Measurements from ENCODE around the gene CHD9. TPM values are rescaled to one million over a fixed set of nuclear protein-coding genes. Genes with fewer than 3 reads are reported as not detected.
"Not testable (repeated sequence)": the region's sequence is repeated elsewhere in the genome, so short reads cannot be mapped to it uniquely, and the experiment has no call there.

Gene CHD9
- polyA plus RNA-seq, 3 donors, result 49.0 to 64.4 (median 62.8) TPM

DNA sequence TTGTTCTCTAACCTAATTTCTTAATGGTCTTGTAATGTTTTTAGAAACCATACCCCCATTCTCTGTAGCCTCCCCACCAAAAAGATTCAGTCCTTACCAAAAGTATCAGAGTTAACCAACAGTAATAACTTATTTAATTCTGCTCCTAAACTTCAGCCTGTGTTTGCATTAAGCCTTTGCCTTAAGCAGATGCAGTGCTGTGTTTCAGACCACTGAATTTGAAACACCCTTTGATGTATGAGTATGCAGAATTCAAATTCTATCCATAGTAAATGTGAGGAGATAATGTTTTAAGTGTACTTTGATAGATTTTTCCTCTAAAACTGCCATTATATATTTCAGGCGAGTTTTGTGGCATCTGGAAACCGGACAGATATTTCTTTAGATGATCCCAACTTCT lies 207.9 kb downstream of the CHD9 start:
- DNase-seq, result no peak

DNA sequence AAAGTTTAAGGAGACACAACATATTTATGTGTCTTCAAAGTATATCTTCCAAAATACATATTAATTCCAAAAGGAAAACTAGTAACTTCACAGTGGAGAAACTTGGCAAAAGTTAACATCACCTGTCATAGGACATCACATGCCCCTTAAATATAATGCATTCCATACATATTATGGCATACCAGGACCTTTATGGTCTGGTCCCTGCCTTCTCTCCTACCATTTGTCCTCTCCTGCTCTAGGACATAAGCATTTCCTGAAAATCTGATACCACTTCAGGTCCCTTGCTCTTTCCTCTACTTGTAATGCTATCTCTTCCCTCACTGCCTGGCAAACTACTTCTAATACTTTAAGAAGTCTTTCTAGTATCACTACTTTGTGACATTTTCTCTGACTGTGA lies 211.4 kb downstream of the CHD9 start:
- no peak for DNase-seq

DNA sequence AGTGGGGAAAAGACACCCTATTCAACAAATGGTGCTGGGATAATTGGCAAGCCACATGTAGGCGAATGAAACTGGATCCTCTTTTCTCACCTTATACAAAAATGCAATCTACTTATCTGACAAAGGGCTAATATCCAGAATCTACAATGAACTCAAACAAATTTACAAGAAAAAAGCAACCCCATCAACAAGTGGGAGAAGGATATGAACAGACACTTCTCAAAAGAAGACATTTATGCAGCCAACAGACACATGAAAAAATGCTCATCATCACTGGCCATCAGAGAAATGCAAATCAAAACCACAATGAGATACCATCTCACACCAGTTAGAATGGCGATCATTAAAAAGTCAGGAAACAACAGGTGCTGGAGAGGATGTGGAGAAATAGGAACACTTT lies 223.7 kb downstream of the CHD9 start:
- DNase-seq, result not testable (repeated sequence)

DNA sequence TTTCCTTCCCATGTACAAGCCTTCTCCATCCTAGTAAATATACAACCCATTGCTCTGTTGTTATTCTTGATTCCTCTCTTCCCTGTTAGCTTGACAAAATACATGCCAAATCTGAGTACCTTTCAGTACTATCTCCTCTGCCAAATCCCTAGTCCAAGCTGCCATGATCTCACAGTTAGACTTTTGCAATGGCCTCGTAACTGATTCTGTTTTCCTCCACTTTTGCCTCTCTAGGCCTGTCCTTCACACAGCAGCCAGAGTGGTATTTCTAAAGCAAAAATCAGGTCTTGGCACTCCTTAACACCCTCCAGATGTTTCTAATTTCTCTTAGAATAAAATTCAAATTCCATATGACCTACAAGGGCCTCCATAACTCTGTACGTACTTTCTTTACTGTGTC lies 226.5 kb downstream of the CHD9 start:
- DNase-seq, result no peak

DNA sequence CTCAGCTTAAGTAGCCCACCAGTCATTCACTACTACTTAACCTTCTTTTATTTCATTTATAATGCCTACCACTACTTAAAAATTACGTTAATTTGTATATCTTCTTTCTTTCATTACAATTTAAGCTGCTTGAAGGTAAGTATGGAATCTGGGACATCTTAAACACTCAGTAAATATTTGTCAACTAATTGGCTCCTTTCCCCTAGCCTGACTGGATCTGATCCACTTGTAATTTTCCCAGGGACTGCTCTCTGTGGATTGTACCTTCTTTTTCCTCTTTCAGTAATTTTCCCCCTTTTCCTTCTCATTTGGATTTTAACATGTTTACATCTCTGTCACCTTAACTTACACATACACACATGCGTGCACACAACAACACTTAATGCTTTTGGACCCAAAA lies 227.1 kb downstream of the CHD9 start:
- DNase-seq, result no peak

DNA sequence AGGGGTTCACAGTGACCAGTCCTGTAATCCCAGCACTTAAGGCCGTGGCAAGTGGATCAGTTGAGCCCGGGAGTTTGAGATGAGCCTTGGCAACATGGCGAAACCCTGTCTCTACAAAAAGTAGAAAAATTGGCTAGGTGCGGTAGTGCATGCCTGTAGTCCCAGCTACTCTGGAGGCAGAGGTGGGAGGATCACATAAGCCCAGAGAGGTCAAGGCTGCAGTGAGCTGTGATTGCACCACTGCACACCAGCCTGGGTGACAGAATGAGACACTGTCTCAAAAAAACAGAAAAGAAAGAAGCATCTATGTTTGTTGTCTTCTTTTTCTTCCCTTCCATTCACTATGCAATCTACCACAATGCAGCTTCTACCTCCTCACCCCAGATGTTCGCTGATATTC lies 227.5 kb downstream of the CHD9 start:
- DNase-seq, result no peak

DNA sequence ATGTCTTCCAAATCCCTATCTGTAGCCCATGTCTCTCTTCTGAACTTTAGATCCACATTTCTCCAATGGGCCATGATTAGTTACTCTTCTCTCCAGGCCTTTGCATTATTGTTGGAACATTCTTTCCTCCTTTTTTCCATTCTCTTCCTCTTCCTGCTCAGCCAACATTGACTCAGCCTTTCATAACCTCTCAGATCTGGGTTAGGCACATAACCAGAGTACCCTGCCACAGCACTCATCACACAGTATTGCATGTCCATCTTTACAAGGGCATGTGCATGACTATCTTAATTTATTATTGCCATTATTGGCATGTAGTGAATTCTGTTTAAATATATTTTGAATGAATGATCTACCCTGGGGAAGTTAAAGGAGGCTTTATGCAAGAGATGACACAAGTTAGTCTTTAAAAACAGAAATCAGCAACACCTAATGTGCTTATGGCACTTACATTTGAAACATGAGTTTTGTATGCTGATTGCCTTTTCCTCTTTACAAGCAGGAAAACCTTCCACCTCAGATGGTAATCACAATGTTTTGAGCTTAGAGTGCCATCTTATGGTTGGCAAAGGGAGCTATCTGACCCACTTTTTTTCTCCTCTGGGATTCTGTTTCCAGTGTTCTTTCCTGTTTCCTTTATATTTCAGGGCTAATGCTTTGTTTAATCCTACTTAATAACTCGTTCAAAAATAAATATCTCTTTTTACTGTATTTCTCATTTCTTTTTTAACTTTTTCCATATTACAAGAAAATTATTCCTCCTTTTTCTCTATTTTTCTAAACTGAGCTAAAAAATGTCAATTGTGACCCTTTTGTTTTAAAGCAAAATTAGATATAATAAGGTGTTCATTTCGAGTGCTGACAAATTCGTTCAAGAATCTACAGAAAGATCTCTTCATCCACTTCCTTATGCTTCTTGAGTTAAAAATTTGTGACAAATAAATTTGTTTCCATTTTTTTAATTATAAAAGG lies 228.5 kb downstream of the CHD9 start:
- peak; percentile 31 for DNase-seq

DNA sequence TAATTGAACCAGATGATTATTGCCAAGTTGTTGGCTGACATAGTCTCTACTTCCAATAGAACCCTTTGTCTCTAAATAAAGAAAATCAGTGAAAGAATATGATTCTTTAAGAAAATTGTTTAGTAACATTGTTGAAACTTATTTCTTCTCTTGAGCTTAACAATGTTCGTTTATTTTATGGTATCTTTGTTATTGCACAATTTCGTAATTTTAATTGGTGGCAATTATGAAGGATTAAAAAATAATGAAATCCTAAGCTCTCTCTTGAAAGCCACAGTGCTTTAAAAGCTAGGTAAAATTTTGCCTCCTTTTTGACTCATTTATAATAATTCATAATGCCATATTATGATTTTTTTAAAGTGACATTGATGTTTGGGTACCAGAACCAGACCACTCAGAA lies 230.4 kb downstream of the CHD9 start:
- DNase-seq, result no peak

DNA sequence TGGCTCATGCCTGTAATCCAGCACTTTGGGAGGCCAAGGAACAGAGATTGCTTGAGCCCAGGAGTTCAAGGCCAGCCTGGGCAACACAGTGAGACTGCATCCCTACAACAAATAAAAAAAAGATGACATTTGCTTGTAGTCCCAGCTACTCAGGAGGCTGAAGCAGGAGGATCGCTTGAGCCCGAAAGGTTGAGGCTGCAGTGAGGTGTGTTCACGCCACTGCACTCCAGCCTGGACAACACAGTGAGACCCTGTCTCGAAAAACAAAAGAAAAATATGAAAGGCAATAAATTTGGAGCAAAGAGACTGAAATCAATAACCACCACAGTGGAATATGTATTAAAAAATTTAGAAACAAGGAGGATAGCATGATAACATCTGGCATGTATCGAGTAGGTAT lies 235.7 kb downstream of the CHD9 start:
- no peak for DNase-seq

DNA sequence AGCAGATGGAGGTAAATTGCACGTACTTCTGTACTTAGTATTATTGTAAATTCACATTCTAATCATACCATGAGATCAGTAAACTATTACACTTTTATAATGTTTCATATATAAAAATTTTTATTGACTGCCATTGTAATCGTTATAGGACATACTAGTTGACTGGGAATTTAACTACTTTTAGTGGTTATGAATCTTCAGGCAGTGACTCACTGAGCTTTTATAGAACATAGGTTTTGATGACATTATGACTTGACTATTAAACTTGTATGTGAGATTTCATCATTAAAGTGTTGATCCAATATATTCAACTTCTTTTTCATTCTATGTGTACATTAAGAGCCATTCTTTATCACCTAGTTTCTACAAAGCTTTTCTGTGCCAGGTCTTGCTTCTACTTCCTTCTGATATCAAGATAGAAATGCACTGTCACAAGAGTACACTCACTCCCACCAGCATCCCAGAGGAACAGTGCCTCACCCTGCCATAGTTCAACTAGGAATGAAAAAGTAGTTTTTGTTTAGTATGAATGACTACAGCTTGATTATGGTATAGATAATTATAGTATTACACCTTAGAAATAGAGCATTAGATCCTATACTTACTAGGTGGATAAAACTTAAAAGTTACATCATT lies 237.1 kb downstream of the CHD9 start:
- no peak for DNase-seq

DNA sequence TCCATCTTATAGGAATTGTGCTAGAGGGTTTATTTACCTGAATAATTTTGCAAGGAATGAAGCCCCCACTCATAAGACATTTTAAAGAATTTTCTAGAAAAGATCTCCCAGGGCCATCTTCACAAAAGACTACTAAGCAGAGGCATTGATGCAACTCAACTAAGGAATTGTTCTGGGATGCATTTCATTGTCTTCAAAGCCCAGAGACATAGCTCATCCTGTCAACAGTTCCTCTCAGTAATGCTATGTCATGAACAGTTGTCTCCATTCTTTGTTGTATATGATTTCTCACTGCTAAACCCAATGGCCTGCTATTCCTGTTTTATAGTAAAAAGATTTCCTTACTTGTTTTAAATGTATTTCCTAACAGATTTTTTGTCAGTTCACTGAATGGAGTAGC lies 242.7 kb downstream of the CHD9 start:
- no peak for DNase-seq

DNA sequence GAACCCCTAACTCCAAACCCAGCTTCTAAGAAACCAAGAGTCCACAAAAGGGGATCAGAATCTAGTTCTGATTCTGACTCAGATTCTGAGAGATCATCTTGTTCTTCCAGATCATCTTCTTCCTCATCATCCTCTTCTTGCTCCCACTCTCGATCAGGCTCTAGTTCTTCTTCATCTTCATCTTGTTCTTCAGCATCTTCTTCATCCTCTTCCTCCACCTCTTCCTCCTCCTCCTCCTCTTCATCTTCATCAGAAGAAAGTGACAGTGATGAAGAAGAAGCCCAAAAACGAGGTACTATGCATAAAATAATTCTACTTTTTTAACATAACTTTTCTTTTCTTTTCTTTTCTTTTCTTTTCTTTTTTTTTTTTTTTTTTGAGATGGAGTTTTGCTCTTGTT lies 249.5 kb downstream of the CHD9 start:
- no peak for DNase-seq

DNA sequence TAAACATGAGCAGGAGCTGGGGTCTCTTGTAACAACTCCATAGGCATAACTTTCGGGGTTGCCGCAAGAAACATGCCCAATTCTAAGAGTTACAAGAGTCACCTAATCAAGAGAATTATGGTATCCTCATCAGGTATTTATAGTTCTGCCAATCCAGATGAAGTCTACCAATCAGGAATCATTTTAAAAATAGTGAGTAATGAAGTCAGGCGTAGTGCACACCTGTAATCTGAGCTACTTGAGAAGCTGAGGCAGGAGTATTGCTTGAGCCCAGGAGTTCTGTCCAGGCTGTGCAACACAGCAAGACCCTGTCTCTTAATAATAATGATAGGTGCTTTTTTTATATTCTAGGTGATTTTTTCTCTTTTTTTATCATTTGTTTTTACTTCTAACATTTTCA lies 251.0 kb downstream of the CHD9 start:
- no peak for DNase-seq

DNA sequence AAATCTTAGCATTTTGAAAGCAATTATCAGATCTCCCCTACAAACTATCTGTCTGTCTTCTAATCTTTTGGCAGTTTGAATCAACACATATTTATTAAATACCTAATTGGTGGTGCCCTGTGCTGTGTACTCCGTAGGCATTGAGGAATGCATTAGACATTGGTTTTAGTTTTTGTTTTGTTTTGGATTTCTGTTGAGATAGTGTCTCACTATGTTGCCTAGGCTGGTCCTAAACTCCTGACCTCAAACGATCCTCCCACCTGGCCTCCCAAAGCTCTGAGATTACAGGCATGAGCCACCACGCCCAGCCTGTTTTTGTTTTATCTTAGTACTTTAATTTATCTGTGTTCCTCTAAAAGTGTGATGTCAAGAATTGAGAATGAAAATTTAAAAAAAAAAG lies 254.7 kb downstream of the CHD9 start:
- DNase-seq, result no peak

DNA sequence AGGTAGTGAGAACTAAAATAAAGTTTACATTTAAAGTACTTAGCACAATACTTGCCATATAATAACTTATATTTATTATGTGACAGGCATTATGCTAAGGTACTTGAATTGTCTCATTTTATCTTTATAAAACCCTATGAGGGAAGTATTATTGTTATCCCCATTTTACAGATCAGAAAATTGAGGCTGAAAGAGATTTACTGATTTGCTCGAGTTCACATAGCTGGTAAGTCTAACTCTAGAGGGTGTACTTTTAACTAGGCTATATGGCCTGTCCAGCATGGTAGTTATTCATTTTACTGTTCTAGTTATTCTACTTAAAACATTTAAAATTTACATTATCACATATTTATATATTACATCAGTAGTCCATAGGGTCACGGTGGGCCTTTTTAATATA lies 266.2 kb downstream of the CHD9 start:
- no peak for DNase-seq

DNA sequence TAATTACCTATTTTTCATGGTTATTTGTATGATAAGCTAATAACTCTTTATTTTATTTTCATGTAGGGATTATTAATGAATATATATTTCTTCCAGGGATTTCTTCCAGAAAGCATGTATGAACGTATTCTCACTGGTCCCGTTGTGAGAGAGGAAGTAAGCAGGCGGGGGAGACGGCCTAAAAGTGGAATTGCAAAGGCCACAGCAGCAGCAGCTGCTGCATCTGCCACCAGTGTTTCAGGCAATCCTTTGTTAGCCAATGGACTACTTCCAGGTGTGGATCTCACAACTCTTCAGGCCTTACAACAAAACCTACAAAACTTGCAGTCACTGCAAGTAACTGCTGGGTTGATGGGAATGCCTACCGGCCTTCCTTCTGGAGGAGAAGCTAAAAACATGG lies 269.1 kb downstream of the CHD9 start:
- DNase-seq, result no peak

DNA sequence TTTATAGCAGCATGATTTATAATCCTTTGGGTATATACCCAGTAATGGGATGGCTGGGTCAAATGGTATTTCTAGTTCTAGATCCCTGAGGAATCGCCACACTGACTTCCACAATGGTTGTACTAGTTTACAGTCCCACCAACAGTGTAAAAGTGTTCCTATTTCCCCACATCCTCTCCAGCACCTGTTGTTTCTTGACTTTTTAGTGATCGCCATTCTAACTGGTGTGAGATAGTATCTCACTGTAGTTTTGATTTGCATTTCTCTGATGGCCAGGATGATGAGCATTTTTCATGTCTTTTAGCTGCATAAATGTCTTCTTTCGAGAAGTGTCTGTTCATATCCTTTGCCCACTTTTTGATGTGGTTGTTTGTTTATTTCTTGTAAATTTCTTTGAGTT lies 276.2 kb downstream of the CHD9 start:
- DNase-seq, result not testable (repeated sequence)

DNA sequence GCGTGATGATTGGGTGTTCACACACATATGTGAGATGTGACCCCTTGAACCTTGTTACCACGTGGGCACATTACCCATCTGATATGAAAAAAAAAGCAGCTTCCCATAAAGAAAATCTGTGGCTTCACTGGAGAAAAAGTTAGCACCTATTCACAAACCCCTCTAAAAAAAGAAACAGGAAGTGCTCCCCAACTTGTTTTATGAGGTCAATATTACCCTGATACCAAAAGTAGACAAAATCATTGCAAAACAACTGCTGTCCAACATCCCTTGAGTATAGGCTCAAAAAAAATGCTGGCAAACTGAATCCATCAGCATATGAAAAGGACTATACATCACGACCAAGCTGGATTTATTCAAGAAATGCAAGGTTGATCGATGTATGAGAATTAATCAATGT lies 279.8 kb downstream of the CHD9 start:
- no peak for DNase-seq

DNA sequence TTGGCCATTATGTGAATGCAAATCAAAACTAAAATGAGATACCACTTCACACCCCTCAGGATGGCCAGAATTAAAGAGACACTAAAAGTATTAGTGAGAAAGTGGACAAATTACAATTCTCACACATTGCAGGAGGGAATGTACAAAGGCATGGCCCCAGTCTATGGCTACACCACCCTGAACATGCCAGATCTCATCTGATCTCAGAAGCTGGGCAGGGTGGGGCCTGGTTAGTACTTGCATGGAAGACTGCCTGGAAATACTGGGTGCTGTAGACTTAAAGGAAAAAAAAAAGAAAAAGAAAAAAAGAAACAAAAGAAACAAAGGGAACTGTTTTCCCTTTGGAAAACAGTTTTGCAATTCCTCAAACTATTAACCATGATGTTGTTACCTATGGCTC lies 282.5 kb downstream of the CHD9 start:
- no peak for DNase-seq

DNA sequence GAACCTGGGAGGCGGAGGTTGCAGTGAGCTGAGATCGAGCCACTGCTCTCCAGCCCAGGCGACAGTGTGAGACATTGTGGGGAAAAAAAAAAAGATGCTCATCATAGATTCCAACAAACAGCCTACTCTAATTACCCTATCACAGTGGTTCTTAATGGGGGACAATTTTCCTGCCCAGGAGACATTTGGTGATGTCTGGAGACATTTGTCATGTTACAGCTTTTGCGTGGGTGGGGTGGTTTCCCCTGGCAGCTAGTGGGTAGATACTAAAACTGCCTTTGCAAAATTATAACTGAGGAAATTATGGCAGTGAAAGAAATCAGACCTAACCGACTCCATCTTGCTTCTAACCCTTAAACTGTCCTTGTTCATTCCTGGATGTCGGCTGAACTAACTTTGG lies 287.0 kb downstream of the CHD9 start:
- no peak for DNase-seq

DNA sequence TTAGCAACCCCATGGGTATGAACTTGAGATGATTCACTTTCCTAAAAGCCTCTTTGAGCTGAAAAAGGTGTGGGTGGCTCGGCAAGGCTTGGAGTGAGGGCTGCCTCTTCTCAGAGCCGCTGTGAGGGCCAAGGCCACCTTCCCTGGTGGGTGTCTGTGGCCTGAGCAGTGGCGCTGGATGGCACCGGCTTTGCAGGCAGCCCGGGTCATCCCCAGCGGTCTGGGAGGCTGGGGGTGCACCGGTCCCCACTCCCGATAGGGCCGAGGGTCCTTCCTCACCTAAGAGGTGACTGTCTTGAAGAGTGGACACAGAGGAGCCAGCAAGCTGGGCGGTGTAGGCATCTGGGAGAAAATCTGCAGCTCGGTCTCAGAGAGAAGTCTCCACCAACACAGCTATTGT lies 300.3 kb downstream of the CHD9 start:
- no peak for DNase-seq

DNA sequence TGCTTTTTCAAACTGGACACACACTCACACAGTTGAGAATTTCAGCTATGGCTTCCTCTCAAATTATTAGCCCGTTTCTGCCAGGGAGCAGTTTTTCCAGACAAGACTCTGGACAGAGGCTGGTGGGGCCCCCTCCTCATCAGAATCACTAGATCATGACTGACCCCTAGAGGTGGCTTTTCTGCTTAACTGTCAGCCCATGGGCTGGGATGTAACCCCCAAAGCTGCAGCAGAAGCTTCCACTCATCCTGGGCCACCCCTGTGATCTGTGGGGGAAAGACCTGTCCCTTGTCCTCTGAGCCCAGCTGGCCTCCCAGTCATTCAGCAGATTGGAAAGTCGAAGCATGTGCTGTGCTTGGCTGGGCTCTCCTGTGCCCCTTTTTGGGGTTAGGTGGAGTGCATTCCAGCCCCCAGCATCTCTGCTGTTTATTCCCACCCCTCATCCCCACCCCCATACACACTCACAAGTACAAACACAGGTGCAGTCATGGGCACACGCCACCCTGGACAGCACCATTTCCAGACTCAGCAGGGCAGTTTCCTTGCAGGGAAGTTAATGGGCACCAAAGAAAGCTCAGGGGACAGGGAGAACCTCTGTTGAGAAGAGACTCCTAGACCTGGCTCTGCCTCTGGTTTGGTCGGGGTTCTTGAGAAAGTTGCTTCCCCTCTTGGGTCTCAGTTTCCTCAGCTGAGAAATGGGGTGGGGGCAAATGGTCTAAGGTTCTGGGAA lies 301.9 kb downstream of the CHD9 start:
- DNase-seq, result no peak

DNA sequence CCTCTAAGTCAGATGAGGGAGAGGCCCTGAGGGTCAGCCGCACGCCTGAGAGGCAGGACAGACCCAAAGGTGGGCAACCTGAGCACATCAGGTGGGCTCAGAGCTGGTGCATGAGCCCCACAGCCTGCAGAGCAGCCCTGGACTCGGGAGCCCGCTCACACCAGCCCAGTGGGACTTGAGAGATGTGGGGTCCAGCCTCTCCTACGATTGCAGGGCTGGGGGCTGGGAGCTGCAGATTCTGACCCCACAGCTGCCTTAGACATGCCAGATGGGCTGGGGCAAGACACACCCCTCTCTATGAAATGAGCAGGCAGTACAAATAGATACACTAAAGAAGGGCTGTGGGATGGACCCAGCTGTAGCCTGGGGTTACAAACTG lies 302.4 kb downstream of the CHD9 start:
- DNase-seq, result no peak
